DND-41 (cell line): ENCODE results near the gene RAI1.

ENCODE experiments used
- ATAC-seq: fragments of 200-7000 bp; cut with Tn5 transposase; 3 replicates; pipeline ENCODE4 v1.9.1; 2021; ENCODE audit warnings: low read depth; ENCODE audit not compliant: insufficient read depth
- DNase-seq: peaks from one replicate; pipeline ENCODE4 v3.0.0-alpha.2; 2020
- H2AFZ ChIP-seq: 2 replicates; pipeline ENCODE4 v1.6.0; 2012; ENCODE audit warnings: low read depth, low read length
- H3K27ac ChIP-seq: 2 replicates; pipeline ENCODE4 v1.5.1; 2012; ENCODE audit warnings: low read length, inconsistent platforms
- H3K27me3 ChIP-seq: fragments of 200-600 bp; sonication (generic); 2 replicates; pipeline ENCODE4 v1.6.0; 2012; ENCODE audit warnings: low read length, mild to moderate bottlenecking, inconsistent platforms; ENCODE audit not compliant: insufficient read depth, poor library complexity
- H3K36me3 ChIP-seq: 2 replicates; pipeline ENCODE4 v1.5.1; 2012; ENCODE audit warnings: low read length, inconsistent platforms; ENCODE audit not compliant: insufficient read depth
- H3K4me1 ChIP-seq: 2 replicates; pipeline ENCODE4 v1.5.1; 2012; ENCODE audit warnings: mild to moderate bottlenecking, low read length; ENCODE audit not compliant: insufficient read depth
- H3K4me2 ChIP-seq: 2 replicates; pipeline ENCODE4 v1.6.0; 2012; ENCODE audit warnings: mild to moderate bottlenecking, moderate library complexity, low read length, inconsistent platforms; ENCODE audit not compliant: insufficient read depth
- H3K4me3 ChIP-seq, 2 experiments: fragments of 200-600 bp in 1 of 2; shearing (Covaris generic) in 1 of 2; 2 replicates each; pipeline ENCODE4 v1.5.1; 2012 to 2016; ENCODE audit warnings: inconsistent platforms in 2 of 2, low read length in 2 of 2, mild to moderate bottlenecking in 2 of 2, low read depth in 1 of 2, moderate library complexity in 1 of 2
- H3K79me2 ChIP-seq: 2 replicates; pipeline ENCODE4 v1.6.0; 2012; ENCODE audit warnings: low read length, inconsistent platforms; ENCODE audit not compliant: insufficient read depth
- H3K9ac ChIP-seq: 2 replicates; pipeline ENCODE4 v1.6.0; 2012; ENCODE audit warnings: low read depth, mild to moderate bottlenecking, inconsistent platforms, low read length, moderate library complexity
- H3K9me3 ChIP-seq: 2 replicates; pipeline ENCODE4 v1.5.1; 2012; ENCODE audit warnings: low read length, moderate library complexity, mild to moderate bottlenecking, inconsistent platforms; ENCODE audit not compliant: insufficient read depth, severe bottlenecking
- H4K20me1 ChIP-seq: 2 replicates; pipeline ENCODE4 v1.6.0; 2012; ENCODE audit warnings: low read length; ENCODE audit not compliant: insufficient read depth
- CTCF ChIP-seq: IDR thresholded peaks from 2 replicates; pipeline ENCODE4 v1.5.1; 2012; ENCODE audit warnings: borderline replicate concordance, low read length, moderate library complexity, mild to moderate bottlenecking; ENCODE audit not compliant: poor library complexity, severe bottlenecking; ENCODE audit errors: extremely low read depth
- EZH2 ChIP-seq: IDR thresholded peaks from 3 replicates; pipeline ENCODE4 v1.6.1; 2012; ENCODE audit warnings: borderline replicate concordance, low read depth, mild to moderate bottlenecking, moderate library complexity, low read length, inconsistent platforms; ENCODE audit not compliant: severe bottlenecking

RAI1 gene

GRCh38 chr17:17797119-17797809 is 116.0 kb downstream of the RAI1 start:
- peaks cover 83% of the 10 kb centered on the region for H4K20me1 ChIP-seq
- TF ChIP-seq EZH2 (no peak), CTCF (no peak)
- no peak overlapping the region for H2AFZ ChIP-seq
- H3K36me3 ChIP-seq, result peaks cover 95% of the 10 kb centered on the region
- peaks cover 17% of the 10 kb centered on the region for H3K79me2 ChIP-seq
- no peak overlapping the region for H3K9ac ChIP-seq
- no peak overlapping the region for H3K4me2 ChIP-seq
- no peaks in the 10 kb centered on the region for H3K9me3 ChIP-seq
- no peaks in the 10 kb centered on the region for H3K4me1 ChIP-seq
- DNase-seq (no peak), ATAC-seq (no peak)
- no peak overlapping the region for H3K4me3 ChIP-seq
- no peak overlapping the region for H3K27ac ChIP-seq
- no peaks in the 10 kb centered on the region for H3K27me3 ChIP-seq

GRCh38 chr17:17798010-17798556 is 116.8 kb downstream of the RAI1 start:
- Histone ChIP-seq H3K4me1 (no peaks in the 10 kb centered on the region), H3K4me3 (no peak overlapping the region), H3K27me3 (no peaks in the 10 kb centered on the region), H3K36me3 (peaks cover 93% of the 10 kb centered on the region), H3K9ac (no peak overlapping the region), H3K9me3 (no peaks in the 10 kb centered on the region), H3K79me2 (peaks cover 13% of the 10 kb centered on the region; the same call in 1 of the 2 replicates), H2AFZ (no peak overlapping the region), H4K20me1 (peaks cover 77% of the 10 kb centered on the region), H3K4me2 (no peak overlapping the region), H3K27ac (no peak overlapping the region)
- TF ChIP-seq CTCF (no peak), EZH2 (no peak)
- DNase-seq (no peak), ATAC-seq (no peak)

GRCh38 chr17:17798573-17799255 is 117.5 kb downstream of the RAI1 start:
- Histone ChIP-seq H3K79me2 (0 out of 2 replicates have a peak, but pooled peaks cover 10% of the 10 kb centered on the region), H4K20me1 (peaks cover 70% of the 10 kb centered on the region), H3K27me3 (no peaks in the 10 kb centered on the region), H3K9ac (no peak overlapping the region), H3K36me3 (peaks cover 93% of the 10 kb centered on the region), H3K4me1 (no peaks in the 10 kb centered on the region), H2AFZ (no peak overlapping the region), H3K9me3 (no peaks in the 10 kb centered on the region), H3K4me2 (no peak overlapping the region), H3K4me3 (no peak overlapping the region), H3K27ac (no peak overlapping the region)
- no peak for DNase-seq
- TF ChIP-seq EZH2, result no peak
- no peak for TF ChIP-seq CTCF
- no peak for ATAC-seq
